H9 (cell line): Measurements from ENCODE around the gene SLC17A5. TPM values are rescaled to one million over a fixed set of nuclear protein-coding genes. Genes with fewer than 3 reads are reported as not detected.

Experiments
- DNase-seq: peaks from one replicate; pipeline ENCODE4 v3.0.0-alpha.2; 2017
- H2AFZ ChIP-seq: one replicate; pipeline ENCODE4 v1.6.1; 2013; ENCODE audit warnings: mild to moderate bottlenecking, low read length, control low read depth, moderate library complexity
- H2AK5ac ChIP-seq: 2 replicates; pipeline ENCODE4 v1.6.1; 2013; ENCODE audit warnings: low read length, control low read depth, mixed read lengths; ENCODE audit not compliant: insufficient read length
- H2BK120ac ChIP-seq: one replicate; pipeline ENCODE4 v1.6.1; 2013; ENCODE audit warnings: low read depth, mild to moderate bottlenecking, low read length, control low read depth, inconsistent platforms; ENCODE audit not compliant: poor library complexity, severe bottlenecking
- H2BK12ac ChIP-seq: 2 replicates; pipeline ENCODE4 v1.6.1; 2013; ENCODE audit warnings: low read length, control low read depth, mixed read lengths, low read depth; ENCODE audit not compliant: insufficient read length
- H2BK15ac ChIP-seq: 2 replicates; pipeline ENCODE4 v1.6.1; 2013; ENCODE audit warnings: low read depth, low read length, control low read depth
- H2BK20ac ChIP-seq: one replicate; pipeline ENCODE4 v1.6.1; 2013; ENCODE audit warnings: low read depth, mild to moderate bottlenecking, low read length, control low read depth, inconsistent platforms; ENCODE audit not compliant: poor library complexity, severe bottlenecking
- H2BK5ac ChIP-seq: 2 replicates; pipeline ENCODE4 v1.6.1; 2013; ENCODE audit warnings: low read length, control low read depth, mixed read lengths; ENCODE audit not compliant: insufficient read length
- H3K14ac ChIP-seq: 2 replicates; pipeline ENCODE4 v1.6.1; 2013; ENCODE audit warnings: low read length, control low read depth; ENCODE audit not compliant: insufficient read depth
- H3K18ac ChIP-seq: 2 replicates; pipeline ENCODE4 v1.6.1; 2013; ENCODE audit warnings: low read depth, mild to moderate bottlenecking, mixed read lengths, low read length, control low read depth; ENCODE audit not compliant: insufficient read length
- H3K23ac ChIP-seq: 2 replicates; pipeline ENCODE4 v1.6.1; 2013; ENCODE audit warnings: low read length, control low read depth, mixed read lengths, low read depth; ENCODE audit not compliant: insufficient read length
- H3K23me2 ChIP-seq: 2 replicates; pipeline ENCODE4 v1.6.1; 2013; ENCODE audit warnings: low read depth, mild to moderate bottlenecking, mixed read lengths, low read length, control low read depth; ENCODE audit not compliant: insufficient read length, poor library complexity, severe bottlenecking
- H3K27ac ChIP-seq: 2 replicates; pipeline ENCODE4 v1.5.1; 2013; ENCODE audit warnings: low read length, control low read depth, mixed read lengths, low read depth; ENCODE audit not compliant: insufficient read length
- H3K27me3 ChIP-seq: 2 replicates; pipeline ENCODE4 v1.6.1; 2013; ENCODE audit warnings: low read length, control low read depth, inconsistent platforms; ENCODE audit not compliant: insufficient read depth
- H3K4ac ChIP-seq: 2 replicates; pipeline ENCODE4 v1.6.1; 2013; ENCODE audit warnings: low read depth, mild to moderate bottlenecking, control low read depth, inconsistent platforms, low read length, moderate library complexity
- H3K4me1 ChIP-seq: 2 replicates; pipeline ENCODE4 v1.6.1; 2013; ENCODE audit warnings: low read length, control low read depth, inconsistent platforms; ENCODE audit not compliant: insufficient read depth
- H3K4me2 ChIP-seq: 2 replicates; pipeline ENCODE4 v1.6.1; 2013; ENCODE audit warnings: low read length, control low read depth, mixed read lengths; ENCODE audit not compliant: insufficient read length, insufficient read depth
- H3K56ac ChIP-seq: 2 replicates; pipeline ENCODE4 v1.6.1; 2013; ENCODE audit warnings: low read depth, mild to moderate bottlenecking, mixed read lengths, low read length, control low read depth; ENCODE audit not compliant: insufficient read length
- H3K79me1 ChIP-seq: 2 replicates; pipeline ENCODE4 v1.6.1; 2013; ENCODE audit warnings: low read depth, mild to moderate bottlenecking, moderate library complexity, low read length, control low read depth, inconsistent platforms; ENCODE audit not compliant: insufficient read depth, poor library complexity, severe bottlenecking
- H3K79me2 ChIP-seq: 2 replicates; pipeline ENCODE4 v1.6.1; 2013; ENCODE audit warnings: low read length, control low read depth, inconsistent platforms; ENCODE audit not compliant: insufficient read depth
- H3K9ac ChIP-seq: 2 replicates; pipeline ENCODE4 v1.6.1; 2013; ENCODE audit warnings: low read length, control low read depth, mixed read lengths; ENCODE audit not compliant: insufficient read length; ENCODE audit errors: extremely low read depth
- H3K9me3 ChIP-seq: one replicate; pipeline ENCODE4 v1.6.1; 2013; ENCODE audit warnings: low read depth, low read length, inconsistent platforms; ENCODE audit not compliant: control insufficient read depth
- H3T11ph ChIP-seq: one replicate; pipeline ENCODE4 v1.6.1; 2013; ENCODE audit warnings: mild to moderate bottlenecking, low read length, control low read depth, inconsistent platforms
- H4K20me1 ChIP-seq: one replicate; pipeline ENCODE4 v1.6.1; 2013; ENCODE audit not compliant: control insufficient read depth, insufficient read length, insufficient read depth
- H4K5ac ChIP-seq: 2 replicates; pipeline ENCODE4 v1.6.1; 2013; ENCODE audit warnings: low read depth, mild to moderate bottlenecking, mixed read lengths, low read length, control low read depth; ENCODE audit not compliant: insufficient read length
- H4K8ac ChIP-seq: replicated peaks from 2 replicates; pipeline ENCODE4 v1.6.1; 2013; ENCODE audit warnings: low read length, control low read depth, mixed read lengths, low read depth; ENCODE audit not compliant: insufficient read length
- H4K91ac ChIP-seq: 2 replicates; pipeline ENCODE4 v1.6.1; 2013; ENCODE audit warnings: low read depth, mild to moderate bottlenecking, moderate library complexity, mixed read lengths, low read length, control low read depth; ENCODE audit not compliant: insufficient read length
- H3K27ac Mint-ChIP-seq, 3 experiments: 2 replicates in 2 of 3; 3 replicates in 1 of 3; pipeline ENCODE4 v1.8.0; 2020 to 2021; ENCODE audit warnings: mixed read lengths in 3 of 3, mild to moderate bottlenecking in 1 of 3, moderate library complexity in 1 of 3
- H3K27me3 Mint-ChIP-seq: 2 replicates; pipeline ENCODE4 v1.8.0; 2021; ENCODE audit warnings: low read depth, mild to moderate bottlenecking, moderate library complexity, mixed read lengths
- H3K36me3 Mint-ChIP-seq, 3 experiments: 2 replicates in 2 of 3; 3 replicates in 1 of 3; pipeline ENCODE4 v1.8.0; 2020 to 2021; ENCODE audit warnings: low read depth in 3 of 3, mixed read lengths in 3 of 3; ENCODE audit not compliant: insufficient read depth in 1 of 3
- H3K4me1 Mint-ChIP-seq, 2 experiments: 2 replicates each; pipeline ENCODE4 v1.8.0; 2020; ENCODE audit warnings: mixed read lengths in 2 of 2
- H3K4me3 Mint-ChIP-seq, 2 experiments: 2 replicates in 1 of 2; 3 replicates in 1 of 2; pipeline ENCODE4 v1.8.0; 2020 to 2021; ENCODE audit warnings: mild to moderate bottlenecking in 2 of 2, mixed read lengths in 2 of 2, moderate library complexity in 1 of 2
- H3K9me3 Mint-ChIP-seq, 2 experiments: 2 replicates in 1 of 2; 3 replicates in 1 of 2; pipeline ENCODE4 v1.8.0; 2020; ENCODE audit warnings: mild to moderate bottlenecking in 2 of 2, mixed read lengths in 2 of 2, moderate library complexity in 1 of 2
- WGBS: extraction: QIAGEN DNeasy Blood & Tissue Kit; methylation state at CpG from one replicate; pipeline ENCODE4 v1.1.7; 2013; ENCODE audit warnings: missing lambda C conversion rate, low lambda C conversion rate, mixed read lengths; ENCODE audit not compliant: insufficient read length; ENCODE audit errors: extremely low coverage; 5-methylcytosine and 5-hydroxymethylcytosine counted together
- total RNA-seq: library from RNA; stranded (reverse); gene quantifications from 2 replicates; pipeline ENCODE4 v1.2.1, GENCODE V29; 2021
- TF ChIP-seq, protein P1 (sequence below): fragments of 200-600 bp; sonication (generic); conservative IDR thresholded peaks from 3 replicates; pipeline ENCODE4 v1.8.0; 2021; ENCODE audit warnings: antibody characterized with exemption, mild to moderate bottlenecking

Gene SLC17A5
- total RNA-seq, 1 experiment from 2014 or later, result 8.9 TPM

DNA sequence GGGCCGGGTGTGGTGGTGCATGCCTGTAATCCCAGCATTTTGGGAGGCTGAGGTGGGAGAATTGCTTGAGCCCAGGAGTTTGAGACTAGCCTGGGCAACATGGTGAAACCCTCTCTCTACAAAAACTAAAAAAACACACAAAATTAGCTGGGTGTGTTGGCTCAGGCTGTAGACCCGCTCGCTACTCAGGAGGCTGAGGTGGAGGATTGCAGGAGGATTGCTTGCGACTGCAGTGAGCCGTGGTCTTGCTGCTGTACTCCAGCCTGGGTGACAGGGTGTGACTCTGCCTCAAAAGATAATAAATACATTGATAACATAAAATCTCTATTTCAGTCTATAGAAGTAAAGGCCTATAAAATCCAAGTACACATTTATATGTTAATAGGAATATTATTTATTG is 49.3 kb downstream of the SLC17A5 start:
- H3K23ac ChIP-seq, result no peak overlapping the region
- H3K18ac ChIP-seq, result no peak overlapping the region
- no peaks in the 10 kb centered on the region for H3K9me3 ChIP-seq
- H4K91ac ChIP-seq, result no peak overlapping the region
- no peaks in the 10 kb centered on the region for H3K4me1 ChIP-seq
- no peak overlapping the region for H2BK5ac ChIP-seq
- H3K79me2 ChIP-seq, result no peaks in the 10 kb centered on the region
- no peak overlapping the region for H2AFZ ChIP-seq
- no peaks in the 10 kb centered on the region for H4K20me1 ChIP-seq
- TF ChIP-seq, protein P1, sequence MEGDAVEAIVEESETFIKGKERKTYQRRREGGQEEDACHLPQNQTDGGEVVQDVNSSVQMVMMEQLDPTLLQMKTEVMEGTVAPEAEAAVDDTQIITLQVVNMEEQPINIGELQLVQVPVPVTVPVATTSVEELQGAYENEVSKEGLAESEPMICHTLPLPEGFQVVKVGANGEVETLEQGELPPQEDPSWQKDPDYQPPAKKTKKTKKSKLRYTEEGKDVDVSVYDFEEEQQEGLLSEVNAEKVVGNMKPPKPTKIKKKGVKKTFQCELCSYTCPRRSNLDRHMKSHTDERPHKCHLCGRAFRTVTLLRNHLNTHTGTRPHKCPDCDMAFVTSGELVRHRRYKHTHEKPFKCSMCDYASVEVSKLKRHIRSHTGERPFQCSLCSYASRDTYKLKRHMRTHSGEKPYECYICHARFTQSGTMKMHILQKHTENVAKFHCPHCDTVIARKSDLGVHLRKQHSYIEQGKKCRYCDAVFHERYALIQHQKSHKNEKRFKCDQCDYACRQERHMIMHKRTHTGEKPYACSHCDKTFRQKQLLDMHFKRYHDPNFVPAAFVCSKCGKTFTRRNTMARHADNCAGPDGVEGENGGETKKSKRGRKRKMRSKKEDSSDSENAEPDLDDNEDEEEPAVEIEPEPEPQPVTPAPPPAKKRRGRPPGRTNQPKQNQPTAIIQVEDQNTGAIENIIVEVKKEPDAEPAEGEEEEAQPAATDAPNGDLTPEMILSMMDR, result no peak
- H3K36me3 Mint-ChIP-seq, result peaks cover 16 to 49% (median 33%) of the 10 kb centered on the region in 3 experiments
- no peaks in the 10 kb centered on the region for H3K27me3 Mint-ChIP-seq
- no peak overlapping the region for H2BK20ac ChIP-seq
- WGBS, result no CpG with 5 or more reads among the region's 5 CpGs
- H2AK5ac ChIP-seq, result no peak overlapping the region
- peaks cover 7 to 10% of the 10 kb centered on the region in 2 experiments for H3K9me3 Mint-ChIP-seq
- H4K8ac ChIP-seq, result no peak overlapping the region
- peaks cover 1% of the 10 kb centered on the region in 2 experiments for H3K4me1 Mint-ChIP-seq
- no peak overlapping the region for H3K27ac Mint-ChIP-seq
- H3K9ac ChIP-seq, result no peak overlapping the region
- H3K4me3 Mint-ChIP-seq, result no peak overlapping the region
- H3K14ac ChIP-seq, result no peak overlapping the region
- H3K79me1 ChIP-seq, result no peaks in the 10 kb centered on the region
- no peak overlapping the region for H4K5ac ChIP-seq
- H3K4me2 ChIP-seq, result no peak overlapping the region
- H3K23me2 ChIP-seq, result no peaks in the 10 kb centered on the region
- no peak overlapping the region for H3K56ac ChIP-seq
- no peak overlapping the region for H2BK120ac ChIP-seq
- DNase-seq, result no peak
- no peak overlapping the region for H3K27ac ChIP-seq
- H3K4ac ChIP-seq, result no peak overlapping the region
- H2BK12ac ChIP-seq, result no peak overlapping the region
- no peak overlapping the region for H3T11ph ChIP-seq
- H3K27me3 ChIP-seq, result no peaks in the 10 kb centered on the region
- no peak overlapping the region for H2BK15ac ChIP-seq
